SIG-M5 treated with dmso at 0.1 percent for 504 hours (cell line): ENCODE results near the gene FABP1.

Experiments
- DNase-seq: peaks from one replicate; lab custom pipeline; 2025; ENCODE audit not compliant: unreplicated experiment; lab: John Stamatoyannopoulos, UW

Gene FABP1

GRCh38 chr2:88139203-88139702, 11.4 kb upstream of the FABP1 start:
- no peak for DNase-seq

GRCh38 chr2:88137833-88138232, 10.0 kb upstream of the FABP1 start:
- DNase-seq: no peak

GRCh38 chr2:88136817-88137216, 9.0 kb upstream of the FABP1 start:
- DNase-seq: no peak

- DNase-seq: no peak
These were observed 6.0 kb upstream of the FABP1 start for GRCh38 chr2:88133875-88134274.

- DNase-seq: no peak
These were observed 4.1 kb upstream of the FABP1 start for GRCh38 chr2:88131999-88132368.

GRCh38 chr2:88131201-88131998, 3.5 kb upstream of the FABP1 start:
- DNase-seq: no peak

- no peak for DNase-seq
These were observed 1.6 kb upstream of the FABP1 start for GRCh38 chr2:88129313-88129959.

GRCh38 chr2:88128654-88129312, 921 bp upstream of the FABP1 start:
- no peak for DNase-seq

- DNase-seq: no peak
These were observed 299 bp downstream of the FABP1 start for GRCh38 chr2:88127638-88127887.

- no peak for DNase-seq
These were observed 857 bp downstream of the FABP1 start for GRCh38 chr2:88126772-88127637.

- DNase-seq: no peak
These were observed 1.7 kb downstream of the FABP1 start for GRCh38 chr2:88125924-88126771.

- DNase-seq: no peak
These were observed 2.4 kb downstream of the FABP1 start for GRCh38 chr2:88125344-88125923.

GRCh38 chr2:88123975-88124917, 3.6 kb downstream of the FABP1 start:
- DNase-seq: no peak

- DNase-seq: no peak
These were observed 4.5 kb downstream of the FABP1 start for GRCh38 chr2:88123164-88123974.

- no peak for DNase-seq
These were observed 5.5 kb downstream of the FABP1 start for GRCh38 chr2:88122141-88122884.

- DNase-seq: no peak
These were observed 6.2 kb downstream of the FABP1 start for GRCh38 chr2:88121678-88122077.

GRCh38 chr2:88117973-88118372, 9.9 kb downstream of the FABP1 start:
- DNase-seq: no peak
